HS-27A (cell line): ENCODE data around the gene LINC01488.

Experiments used
- DNase-seq: peaks from one replicate; pipeline ENCODE4 v3.0.0-alpha.2; 2012; ENCODE audit warnings: low read depth, missing footprints

Gene LINC01488

GRCh38 chr11:69445131-69445470, 36.4 kb upstream of the LINC01488 start:
- no peak for DNase-seq

- no peak for DNase-seq
Observed at GRCh38 chr11:69446108-69446507, 35.4 kb upstream of the LINC01488 start.

- DNase-seq: no peak
Observed at GRCh38 chr11:69447786-69448185, 33.7 kb upstream of the LINC01488 start.

- no peak for DNase-seq
Observed at GRCh38 chr11:69448471-69449284, 32.8 kb upstream of the LINC01488 start.

GRCh38 chr11:69449320-69450063, 32.0 kb upstream of the LINC01488 start:
- no peak for DNase-seq

- no peak for DNase-seq
Observed at GRCh38 chr11:69450064-69450856, 31.2 kb upstream of the LINC01488 start.

GRCh38 chr11:69450857-69451220, 30.6 kb upstream of the LINC01488 start:
- no peak for DNase-seq

GRCh38 chr11:69451289-69451688, 30.2 kb upstream of the LINC01488 start:
- DNase-seq: no peak

- no peak for DNase-seq
Observed at GRCh38 chr11:69452206-69452987, 29.1 kb upstream of the LINC01488 start.

- no peak for DNase-seq
Observed at GRCh38 chr11:69453151-69453550, 28.3 kb upstream of the LINC01488 start.

GRCh38 chr11:69454018-69454417, 27.4 kb upstream of the LINC01488 start:
- DNase-seq: no peak

GRCh38 chr11:69455969-69456368, 25.5 kb upstream of the LINC01488 start:
- no peak for DNase-seq

GRCh38 chr11:69456712-69457111, 24.8 kb upstream of the LINC01488 start:
- no peak for DNase-seq

- no peak for DNase-seq
Observed at GRCh38 chr11:69459848-69460539, 21.5 kb upstream of the LINC01488 start.

- DNase-seq: peak; percentile 66
Observed at GRCh38 chr11:69460540-69461257, 20.8 kb upstream of the LINC01488 start.

- DNase-seq: no peak
Observed at GRCh38 chr11:69461272-69461962, 20.0 kb upstream of the LINC01488 start.

- DNase-seq: no peak
Observed at GRCh38 chr11:69462106-69462951, 19.1 kb upstream of the LINC01488 start.

GRCh38 chr11:69463181-69463994, 18.1 kb upstream of the LINC01488 start:
- DNase-seq: no peak
